ENCODE data around the gene HRH1.

The HRH1 gene

DNA sequence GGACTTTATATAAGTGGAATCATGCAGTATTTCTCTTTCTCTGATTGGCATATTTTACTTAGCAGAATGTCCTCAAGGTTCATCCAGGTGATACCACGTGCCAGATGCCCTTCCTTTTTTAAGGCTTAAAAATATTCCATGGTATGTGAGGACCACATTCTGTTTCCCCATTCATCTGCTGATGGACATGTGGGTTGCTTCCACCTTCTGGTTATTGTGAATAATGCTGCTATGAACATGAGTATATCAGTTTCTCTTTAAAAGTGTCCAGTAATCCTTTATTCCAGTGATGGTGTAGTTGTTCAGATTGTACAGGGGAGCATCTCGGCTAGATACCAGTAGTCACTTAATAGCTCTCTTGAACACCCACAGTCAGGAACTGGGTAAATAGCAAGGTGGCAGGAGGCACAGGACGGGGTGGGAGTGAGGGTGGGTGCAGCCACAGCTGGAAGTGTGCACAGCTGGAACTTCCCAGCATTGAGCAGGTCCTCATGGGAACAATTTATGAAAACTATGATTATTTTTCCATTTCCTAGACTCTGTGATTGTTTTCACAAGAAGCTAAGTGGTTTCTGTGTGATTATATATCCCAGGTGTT is 67.6 kb downstream of the HRH1 start:
- no peaks in the 10 kb centered on the region for H3K79me2 ChIP-seq (ENCODE audit: insufficient read depth, low read depth)
- H3K27ac ChIP-seq = no peak overlapping the region
- no peaks in the 10 kb centered on the region for H3K27me3 ChIP-seq (ENCODE audit: insufficient read depth, low read depth)
- TF ChIP-seq, protein P1, sequence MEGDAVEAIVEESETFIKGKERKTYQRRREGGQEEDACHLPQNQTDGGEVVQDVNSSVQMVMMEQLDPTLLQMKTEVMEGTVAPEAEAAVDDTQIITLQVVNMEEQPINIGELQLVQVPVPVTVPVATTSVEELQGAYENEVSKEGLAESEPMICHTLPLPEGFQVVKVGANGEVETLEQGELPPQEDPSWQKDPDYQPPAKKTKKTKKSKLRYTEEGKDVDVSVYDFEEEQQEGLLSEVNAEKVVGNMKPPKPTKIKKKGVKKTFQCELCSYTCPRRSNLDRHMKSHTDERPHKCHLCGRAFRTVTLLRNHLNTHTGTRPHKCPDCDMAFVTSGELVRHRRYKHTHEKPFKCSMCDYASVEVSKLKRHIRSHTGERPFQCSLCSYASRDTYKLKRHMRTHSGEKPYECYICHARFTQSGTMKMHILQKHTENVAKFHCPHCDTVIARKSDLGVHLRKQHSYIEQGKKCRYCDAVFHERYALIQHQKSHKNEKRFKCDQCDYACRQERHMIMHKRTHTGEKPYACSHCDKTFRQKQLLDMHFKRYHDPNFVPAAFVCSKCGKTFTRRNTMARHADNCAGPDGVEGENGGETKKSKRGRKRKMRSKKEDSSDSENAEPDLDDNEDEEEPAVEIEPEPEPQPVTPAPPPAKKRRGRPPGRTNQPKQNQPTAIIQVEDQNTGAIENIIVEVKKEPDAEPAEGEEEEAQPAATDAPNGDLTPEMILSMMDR (conservative IDR thresholded peaks at IDR 0.05; ENCODE audit: low read depth, low read length) = no peak
- H3K36me3 ChIP-seq (ENCODE audit: insufficient read depth) = no peaks in the 10 kb centered on the region
- H3K4me1 ChIP-seq (ENCODE audit: low read depth, poor library complexity, severe bottlenecking) = no peaks in the 10 kb centered on the region
- no peaks in the 10 kb centered on the region for H4K20me1 ChIP-seq (ENCODE audit: insufficient read depth)
- H2AFZ ChIP-seq (ENCODE audit: low read depth) = no peak overlapping the region
- no peak overlapping the region for H3K9ac ChIP-seq
- no peak overlapping the region for H3K4me3 ChIP-seq (IDR thresholded peaks at IDR 0.05; ENCODE audit: insufficient read depth, low read depth, low read length)
- H3K4me2 ChIP-seq = no peak overlapping the region

DNA sequence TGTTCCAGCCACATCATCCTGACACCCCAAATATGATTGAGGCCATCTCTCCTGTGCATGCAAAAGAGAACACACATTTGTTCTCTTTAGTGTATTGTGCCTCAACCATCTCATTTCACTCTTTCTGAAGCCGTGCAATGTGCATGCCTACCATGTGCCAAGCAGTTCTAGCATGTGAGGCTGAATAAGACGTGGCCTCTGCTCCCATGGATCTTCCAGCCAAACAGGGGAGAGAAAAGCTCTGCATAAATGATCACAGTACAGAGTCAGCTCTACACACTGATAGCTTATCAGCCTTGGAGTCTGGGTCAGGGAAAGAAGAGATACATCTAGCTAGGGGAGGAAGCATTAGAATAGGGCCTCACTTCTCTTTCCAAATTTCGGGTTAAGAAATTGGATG is 69.7 kb downstream of the HRH1 start:
- no peak overlapping the region for H3K4me2 ChIP-seq
- H3K36me3 ChIP-seq (ENCODE audit: insufficient read depth) = no peaks in the 10 kb centered on the region
- no peak overlapping the region for H3K9ac ChIP-seq
- no peaks in the 10 kb centered on the region for H3K27me3 ChIP-seq (ENCODE audit: insufficient read depth, low read depth)
- no peaks in the 10 kb centered on the region for H4K20me1 ChIP-seq (ENCODE audit: insufficient read depth)
- no peak overlapping the region for H3K27ac ChIP-seq
- TF ChIP-seq, protein P1 (conservative IDR thresholded peaks at IDR 0.05; ENCODE audit: low read depth, low read length) = no peak
- H2AFZ ChIP-seq (ENCODE audit: low read depth) = no peak overlapping the region
- H3K4me1 ChIP-seq (ENCODE audit: low read depth, poor library complexity, severe bottlenecking) = no peaks in the 10 kb centered on the region
- H3K4me3 ChIP-seq (IDR thresholded peaks at IDR 0.05; ENCODE audit: insufficient read depth, low read depth, low read length) = no peak overlapping the region
- no peaks in the 10 kb centered on the region for H3K79me2 ChIP-seq (ENCODE audit: insufficient read depth, low read depth)

DNA sequence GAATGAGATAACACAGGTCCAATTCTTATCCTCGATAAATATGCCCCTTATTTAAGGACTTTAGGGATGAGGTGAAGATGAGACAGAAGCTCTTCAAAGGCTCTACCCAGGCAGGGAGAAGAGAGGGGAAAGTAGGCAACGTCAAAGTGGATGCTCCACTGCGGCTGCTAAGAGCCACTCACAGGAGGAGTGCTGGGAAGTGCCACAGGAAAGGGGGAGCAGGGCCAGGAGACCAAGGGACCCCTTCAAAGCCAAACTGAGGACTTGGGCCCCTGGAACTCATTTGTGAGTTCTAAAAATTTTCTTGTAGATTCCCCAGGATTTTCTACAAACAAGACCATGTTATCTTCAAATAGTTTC is 70.6 kb downstream of the HRH1 start:
- Histone ChIP-seq H3K36me3 (ENCODE audit: insufficient read depth) (no peaks in the 10 kb centered on the region), H2AFZ (ENCODE audit: low read depth) (no peak overlapping the region), H3K9ac (no peak overlapping the region), H3K4me3 (IDR thresholded peaks at IDR 0.05; ENCODE audit: insufficient read depth, low read depth, low read length) (no peak overlapping the region), H3K4me1 (ENCODE audit: low read depth, poor library complexity, severe bottlenecking) (no peaks in the 10 kb centered on the region), H3K4me2 (no peak overlapping the region), H4K20me1 (ENCODE audit: insufficient read depth) (no peaks in the 10 kb centered on the region), H3K79me2 (ENCODE audit: insufficient read depth, low read depth) (no peaks in the 10 kb centered on the region), H3K27me3 (ENCODE audit: insufficient read depth, low read depth) (no peaks in the 10 kb centered on the region), H3K27ac (no peak overlapping the region)
- TF ChIP-seq, protein P1 (conservative IDR thresholded peaks at IDR 0.05; ENCODE audit: low read depth, low read length) = no peak

DNA sequence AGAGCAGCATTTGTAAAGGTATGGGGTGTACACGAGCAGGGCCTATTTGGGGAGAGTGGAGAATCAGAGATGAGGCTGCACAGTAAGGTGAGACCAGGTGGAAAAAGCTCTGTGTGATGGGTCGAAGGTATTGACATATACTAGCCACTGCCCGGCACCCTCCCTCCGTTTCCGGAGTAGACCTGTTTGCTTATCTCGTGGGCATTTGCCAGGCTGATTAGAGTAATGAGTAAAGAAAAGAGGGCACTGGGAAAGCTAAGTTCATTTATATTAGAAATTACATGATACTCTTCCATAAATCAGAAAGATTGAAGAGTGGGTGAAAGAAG is 71.7 kb downstream of the HRH1 start:
- H4K20me1 ChIP-seq (ENCODE audit: insufficient read depth) = no peaks in the 10 kb centered on the region
- no peaks in the 10 kb centered on the region for H3K27me3 ChIP-seq (ENCODE audit: insufficient read depth, low read depth)
- no peak overlapping the region for H3K4me3 ChIP-seq (IDR thresholded peaks at IDR 0.05; ENCODE audit: insufficient read depth, low read depth, low read length)
- TF ChIP-seq, protein P1 (conservative IDR thresholded peaks at IDR 0.05; ENCODE audit: low read depth, low read length) = no peak
- H3K79me2 ChIP-seq (ENCODE audit: insufficient read depth, low read depth) = no peaks in the 10 kb centered on the region
- H3K4me2 ChIP-seq = no peak overlapping the region
- H3K36me3 ChIP-seq (ENCODE audit: insufficient read depth) = no peaks in the 10 kb centered on the region
- H3K27ac ChIP-seq = no peak overlapping the region
- no peak overlapping the region for H2AFZ ChIP-seq (ENCODE audit: low read depth)
- H3K9ac ChIP-seq = no peak overlapping the region
- H3K4me1 ChIP-seq (ENCODE audit: low read depth, poor library complexity, severe bottlenecking) = no peaks in the 10 kb centered on the region
